Transverse colon (tissue), 4 donors: ENCODE measurements around the gene DLG2. TPM values are rescaled to one million over a fixed set of nuclear protein-coding genes. Genes with fewer than 3 reads are reported as not detected.
"Not testable (repeated sequence)": the region's sequence is repeated elsewhere in the genome, so short reads cannot be mapped to it uniquely, and the experiment has no call there.

Source experiments
- DNase-seq: peaks from one replicate; pipeline ENCODE4 v3.0.0-alpha.2; 2019
- H3K27ac ChIP-seq, 4 donors: fragments of 200-600 bp; sonication (generic); 2 replicates each; pipeline ENCODE4 v1.5.1; 2016 to 2018; ENCODE audit warnings: inconsistent platforms in 4 of 4
- H3K27me3 ChIP-seq: fragments of 200-600 bp; sonication (generic); 2 replicates; pipeline ENCODE4 v1.5.1; 2017; ENCODE audit warnings: inconsistent platforms
- H3K36me3 ChIP-seq, 4 donors: fragments of 200-600 bp; sonication (generic); 2 replicates each; pipeline ENCODE4 v1.5.1; 2017 to 2019; ENCODE audit warnings: inconsistent platforms in 4 of 4
- H3K4me1 ChIP-seq, 4 donors: fragments of 200-600 bp; sonication (generic); 2 replicates each; pipeline ENCODE4 v1.5.1; 2017 to 2020; ENCODE audit warnings: inconsistent platforms in 4 of 4
- H3K4me3 ChIP-seq, 4 donors: fragments of 200-600 bp; sonication (generic); 1 replicate in 1 of 4; 2 replicates in 3 of 4; pipeline versions ENCODE4 v1.5.1 to v1.6.1; 2017 to 2019; ENCODE audit warnings: inconsistent platforms in 4 of 4
- H3K9me3 ChIP-seq, 2 donors: fragments of 200-600 bp; sonication (generic); 2 replicates each; pipeline ENCODE4 v1.5.1; 2017 to 2019; ENCODE audit warnings: inconsistent platforms in 2 of 2
- CTCF ChIP-seq, 5 experiments: fragments of 200-600 bp in 3 of 5; fragments of 450-650 bp in 2 of 5; sonication (generic) in 3 of 5; IDR thresholded peaks; 1 replicate in 2 of 5; 2 replicates in 3 of 5; pipeline ENCODE4 v1.5.1; 2016 to 2017; ENCODE audit warnings: antibody characterized with exemption in 5 of 5, inconsistent platforms in 3 of 5, mild to moderate bottlenecking in 2 of 5, moderate library complexity in 1 of 5
- EP300 ChIP-seq: sonication (generic); formaldehyde crosslinking; IDR thresholded peaks from one replicate; pipeline ENCODE4 v1.6.1; 2017; ENCODE audit warnings: antibody characterized with exemption, low read depth
- POLR2A ChIP-seq: fragments of 450-650 bp; IDR thresholded peaks from one replicate; pipeline ENCODE4 v1.6.1; 2016; ENCODE audit warnings: antibody characterized with exemption, mild to moderate bottlenecking, moderate library complexity
- POLR2AphosphoS5 ChIP-seq, 3 donors: sonication (generic); formaldehyde crosslinking; IDR thresholded peaks; one replicate each; pipeline ENCODE4 v1.6.1; 2016; ENCODE audit warnings: antibody characterized with exemption in 3 of 3
- WGBS, 2 donors: methylation state at CpG; one replicate each; pipeline ENCODE4 v1.1.5; 2018; ENCODE audit warnings: low coverage in 1 of 2; 5-methylcytosine and 5-hydroxymethylcytosine counted together
- in situ Hi-C, 4 donors: fragments of 200-750 bp; cut with MboI; loops; one replicate each; pipeline versions ENCODE4 v1.15.0 to v1.15.1; 2017; ENCODE audit warnings: low sequenced_read_pairs in 3 of 4, low pct_ligation_motif_present in 1 of 4, low pct_unique_long_range_greater_than_20kb in 1 of 4
- intact Hi-C: fragments of 100-400 bp; cut with DNase I; formaldehyde crosslinking; loops from one replicate; pipeline ENCODE4 v1.15.1; 2023; ENCODE audit warnings: low total_unique reads
- total RNA-seq, 4 donors: library from RNA; depleted of rRNA; stranded (reverse); fragments of >200 nt; gene quantifications; one replicate each; pipeline ENCODE4 v1.1.0, GENCODE V29; 2016

DLG2 gene
- total RNA-seq, 4 donors from 2014 or later: 1.9 to 28.3 (median 3.7) TPM

- H3K27me3 ChIP-seq: no peaks in the 10 kb centered on the region
- H3K27ac ChIP-seq: no peak overlapping the region
- no peak for DNase-seq
- TF ChIP-seq POLR2A: no peak
- no peak for TF ChIP-seq EP300
- TF ChIP-seq POLR2AphosphoS5 (IDR thresholded peaks at IDR 0.05): no peak
- no peak for TF ChIP-seq CTCF (IDR thresholded peaks at IDR 0.05)
- no peaks in the 10 kb centered on the region for H3K36me3 ChIP-seq
- H3K9me3 ChIP-seq: no peaks in the 10 kb centered on the region
- no peaks in the 10 kb centered on the region for H3K4me1 ChIP-seq
- in situ Hi-C loops (no loop called here), intact Hi-C loops (no loop called here)
- H3K4me3 ChIP-seq: no peak overlapping the region
- 82% methylated on average over 1 of the region's 1 CpG; no CpG with 5 or more reads in 1 of the 2 donors for WGBS, 2 donors
These were observed 2026.5 kb downstream of the DLG2 start for GRCh38 chr11:83600661-83601060.

- no peaks in the 10 kb centered on the region for H3K9me3 ChIP-seq
- H3K4me1 ChIP-seq: no peaks in the 10 kb centered on the region
- H3K27ac ChIP-seq: no peak overlapping the region
- in situ Hi-C loops: no loop called here
- no peaks in the 10 kb centered on the region for H3K27me3 ChIP-seq
- no peak overlapping the region for H3K4me3 ChIP-seq
- no peak for TF ChIP-seq POLR2AphosphoS5 (IDR thresholded peaks at IDR 0.05)
- no peak for TF ChIP-seq CTCF (IDR thresholded peaks at IDR 0.05)
- intact Hi-C loops: no loop called here
- WGBS, 2 donors: 92% methylated on average over 3 of the region's 3 CpGs
- no peak for DNase-seq
- no peaks in the 10 kb centered on the region for H3K36me3 ChIP-seq
These were observed 2028.1 kb downstream of the DLG2 start for GRCh38 chr11:83599066-83599465.

DNA sequence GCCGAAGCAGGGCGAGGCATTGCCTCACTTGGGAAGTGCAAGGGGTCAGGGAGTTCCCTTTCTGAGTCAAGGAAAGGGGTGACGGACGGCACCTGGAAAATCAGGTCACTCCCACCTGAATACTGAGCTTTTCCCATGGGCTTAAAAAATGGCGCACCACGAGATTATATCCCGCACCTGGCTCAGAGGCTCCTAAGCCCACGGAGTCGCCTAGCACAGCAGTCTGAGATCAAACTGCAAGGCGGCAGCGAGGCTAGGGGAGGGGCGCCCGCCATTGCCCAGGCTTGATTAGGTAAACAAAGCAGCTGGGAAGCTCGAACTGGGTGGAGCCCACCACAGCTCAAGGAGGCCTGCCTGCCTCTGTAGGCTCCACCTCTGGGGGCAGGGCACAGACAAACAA, 2039.3 kb downstream of the DLG2 start:
- H3K27ac ChIP-seq, intact Hi-C loops, in situ Hi-C loops, DNase-seq, H3K4me3 ChIP-seq, H3K9me3 ChIP-seq, H3K27me3 ChIP-seq, H3K36me3 ChIP-seq, H3K4me1 ChIP-seq: not testable (repeated sequence)
- 79% methylated on average over 9 of the region's 14 CpGs; no CpG with 5 or more reads in 1 of the 2 donors for WGBS, 2 donors

DNA sequence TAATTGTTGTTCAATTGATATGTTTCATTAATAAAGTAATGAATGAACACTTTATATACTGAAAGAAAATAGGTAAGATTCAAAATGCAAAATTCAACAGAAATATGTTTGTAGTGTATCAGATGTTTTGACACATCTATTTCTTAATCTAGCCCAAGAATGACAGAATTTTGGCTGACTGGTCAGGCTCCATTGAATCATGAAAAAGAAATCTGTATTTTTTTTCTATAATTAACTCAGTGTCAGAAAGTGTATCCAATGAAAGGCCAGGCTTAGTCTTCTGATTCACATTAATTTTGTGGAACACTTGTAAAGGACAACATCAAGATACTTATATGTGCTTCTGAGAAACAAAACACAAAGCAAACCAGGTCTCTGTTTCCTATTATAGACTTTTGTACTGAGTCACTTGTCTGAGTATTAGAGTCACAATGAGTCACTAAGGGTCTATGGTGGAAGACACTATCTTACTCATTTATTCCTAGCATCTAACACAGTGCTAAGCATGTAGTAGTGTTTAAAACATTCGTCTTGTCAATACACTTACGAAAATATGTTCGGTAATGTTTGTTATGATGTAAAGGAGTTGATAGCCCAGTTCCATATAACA, 2043.3 kb downstream of the DLG2 start:
- no peaks in the 10 kb centered on the region for H3K4me1 ChIP-seq
- in situ Hi-C loops: no loop called here
- WGBS, 2 donors: 78 to 84% methylated on average over 3 of the region's 3 CpGs

More for the DNA sequence above, 2043.3 kb downstream of the DLG2 start:
- intact Hi-C loops: no loop called here
- H3K36me3 ChIP-seq: no peaks in the 10 kb centered on the region
- H3K27ac ChIP-seq: no peak overlapping the region
- H3K4me3 ChIP-seq: no peak overlapping the region
- DNase-seq: no peak
- H3K9me3 ChIP-seq: no peaks in the 10 kb centered on the region
- H3K27me3 ChIP-seq: no peaks in the 10 kb centered on the region
- TF ChIP-seq POLR2AphosphoS5 (IDR thresholded peaks at IDR 0.05) (no peak), EP300 (no peak), CTCF (IDR thresholded peaks at IDR 0.05) (no peak), POLR2A (no peak)
